CD8-positive, alpha-beta memory T cell (primary cell): ENCODE data around the gene LRRC4C. TPM values are rescaled to one million over a fixed set of nuclear protein-coding genes. Genes with fewer than 3 reads are reported as not detected.

ENCODE experiments used
- CTCF ChIA-PET: fragments of 350-600 bp; sonication (Branson Sonifier 250); formaldehyde crosslinking; loops from one replicate; lab custom pipeline; 2021; ENCODE audit warnings: antibody characterized with exemption; lab: Charles Lee
- POLR2A ChIA-PET: fragments of 350-600 bp; sonication (Branson Sonifier 250); formaldehyde crosslinking; loops from one replicate; lab custom pipeline; 2021; ENCODE audit warnings: antibody characterized with exemption; lab: Charles Lee
- DNase-seq, 5 donors: peaks; one replicate each; pipeline versions ENCODE4 v3.0.0 to v3.0.0-alpha.2; 2020 to 2022; ENCODE audit warnings: mixed read lengths in 1 of 5
- H3K27ac ChIP-seq: one replicate; pipeline ENCODE4 v1.7.0; 2013; ENCODE audit warnings: low read depth, mild to moderate bottlenecking, low read length, moderate library complexity
- H3K27me3 ChIP-seq: 2 replicates; pipeline ENCODE4 v1.7.0; 2013; ENCODE audit warnings: low read length, mild to moderate bottlenecking; ENCODE audit not compliant: insufficient read depth, poor library complexity, severe bottlenecking
- H3K36me3 ChIP-seq: 2 replicates; pipeline ENCODE4 v1.7.0; 2013; ENCODE audit warnings: mild to moderate bottlenecking, low read length, moderate library complexity; ENCODE audit not compliant: insufficient read depth
- H3K4me1 ChIP-seq: 2 replicates; pipeline ENCODE4 v1.7.0; 2013; ENCODE audit warnings: mild to moderate bottlenecking, low read length, moderate library complexity; ENCODE audit not compliant: insufficient read depth
- H3K4me3 ChIP-seq: 2 replicates; pipeline ENCODE4 v1.7.0; 2013; ENCODE audit warnings: mild to moderate bottlenecking, low read length
- H3K9me3 ChIP-seq: 2 replicates; pipeline ENCODE4 v1.7.0; 2013; ENCODE audit warnings: mild to moderate bottlenecking, low read length
- H3K27ac Mint-ChIP-seq, 8 donors: one replicate each; pipeline ENCODE4 v1.8.0; 2020 to 2021; ENCODE audit warnings: mixed read lengths in 8 of 8, mild to moderate bottlenecking in 6 of 8, inconsistent platforms in 3 of 8, moderate library complexity in 3 of 8
- H3K27me3 Mint-ChIP-seq, 2 donors: one replicate each; pipeline ENCODE4 v1.8.0; 2020 to 2021; ENCODE audit warnings: mixed read lengths in 2 of 2, mild to moderate bottlenecking in 1 of 2, moderate library complexity in 1 of 2
- H3K36me3 Mint-ChIP-seq, 3 donors: one replicate each; pipeline ENCODE4 v1.8.0; 2020 to 2021; ENCODE audit warnings: mixed read lengths in 3 of 3, inconsistent platforms in 1 of 3, mild to moderate bottlenecking in 1 of 3
- H3K4me1 Mint-ChIP-seq, 3 donors: one replicate each; pipeline ENCODE4 v1.8.0; 2020 to 2021; ENCODE audit warnings: mixed read lengths in 3 of 3, inconsistent platforms in 1 of 3, mild to moderate bottlenecking in 1 of 3
- H3K4me3 Mint-ChIP-seq, 7 donors: one replicate each; pipeline ENCODE4 v1.8.0; 2020 to 2021; ENCODE audit warnings: mixed read lengths in 7 of 7, mild to moderate bottlenecking in 6 of 7, moderate library complexity in 4 of 7, inconsistent platforms in 2 of 7
- H3K9me3 Mint-ChIP-seq, 5 donors: one replicate each; pipeline ENCODE4 v1.8.0; 2020 to 2022; ENCODE audit warnings: mixed read lengths in 5 of 5, mild to moderate bottlenecking in 3 of 5, moderate library complexity in 2 of 5, inconsistent platforms in 1 of 5
- polyA plus RNA-seq: library from polyadenylated mRNA; unstranded; fragments of 300-500 nt; fragmentation: Illumina TruSeq; gene quantifications from one replicate; pipeline ENCODE4 v1.2.3, GENCODE V29; 2021
- total RNA-seq, 2 experiments: library from RNA; stranded (reverse); gene quantifications; one replicate each; pipeline ENCODE4 v1.2.3, GENCODE V29; 2021

Gene LRRC4C
- total and polyA plus RNA-seq, 3 experiments from 2014 or later: not detected

DNA sequence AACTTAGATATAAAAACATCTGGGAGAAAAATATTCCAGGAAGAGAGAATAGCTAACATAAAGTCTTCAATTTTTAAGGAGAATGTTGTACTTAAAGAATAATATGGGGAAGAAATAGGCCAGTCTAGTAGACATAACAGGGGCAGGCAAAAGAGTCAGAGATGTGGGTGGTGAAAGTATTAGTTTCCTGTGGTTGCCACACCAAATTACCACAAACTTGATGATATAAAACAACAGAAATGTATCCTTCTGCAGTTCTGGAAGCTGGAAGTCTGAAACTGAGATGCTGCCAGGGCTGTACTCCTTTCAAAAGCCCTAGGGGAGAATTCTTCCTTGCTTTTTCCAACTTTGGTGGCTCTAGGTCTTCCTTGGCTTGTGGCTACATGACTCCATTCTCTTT lies 1309.7 kb downstream of the LRRC4C start:
- ChIA-PET POLR2A (no interaction called here), CTCF (no interaction called here)
- H3K4me1 Mint-ChIP-seq: no peaks in the 10 kb centered on the region

DNA sequence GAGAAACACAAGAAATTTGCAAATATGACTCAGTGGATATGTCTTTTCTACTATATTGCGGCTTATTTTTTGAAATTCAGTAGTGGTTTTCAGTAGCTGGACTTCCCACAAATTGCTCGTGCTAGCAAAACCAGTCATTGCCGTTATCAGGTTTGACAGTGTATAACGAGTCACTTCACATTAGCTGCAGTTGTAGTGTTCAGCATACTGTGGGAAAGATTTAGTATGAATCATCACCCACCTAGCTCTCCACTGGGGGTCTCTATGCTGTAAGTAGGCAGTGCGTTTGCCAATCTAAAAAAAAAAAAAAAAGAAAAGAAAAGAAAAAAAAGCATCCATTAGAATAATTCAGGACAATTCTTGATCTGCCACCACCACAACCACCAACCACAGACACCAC lies 1318.9 kb downstream of the LRRC4C start:
- no peaks in the 10 kb centered on the region for H3K4me1 Mint-ChIP-seq

More for the DNA sequence above, 1309.7 kb downstream of the LRRC4C start:
- no peak overlapping the region for H3K27ac Mint-ChIP-seq
- no peak for DNase-seq
- H3K36me3 ChIP-seq: no peaks in the 10 kb centered on the region
- H3K4me3 Mint-ChIP-seq: no peak overlapping the region
- H3K27me3 ChIP-seq: no peaks in the 10 kb centered on the region
- no peak overlapping the region for H3K27ac ChIP-seq
- no peaks in the 10 kb centered on the region for H3K36me3 Mint-ChIP-seq
- H3K27me3 Mint-ChIP-seq: no peaks in the 10 kb centered on the region
- H3K9me3 ChIP-seq: no peaks in the 10 kb centered on the region
- H3K9me3 Mint-ChIP-seq: peaks cover 11 to 26% (median 16%) of the 10 kb centered on the region in 5 donors
- no peaks in the 10 kb centered on the region for H3K4me1 ChIP-seq
- no peak overlapping the region for H3K4me3 ChIP-seq

DNA sequence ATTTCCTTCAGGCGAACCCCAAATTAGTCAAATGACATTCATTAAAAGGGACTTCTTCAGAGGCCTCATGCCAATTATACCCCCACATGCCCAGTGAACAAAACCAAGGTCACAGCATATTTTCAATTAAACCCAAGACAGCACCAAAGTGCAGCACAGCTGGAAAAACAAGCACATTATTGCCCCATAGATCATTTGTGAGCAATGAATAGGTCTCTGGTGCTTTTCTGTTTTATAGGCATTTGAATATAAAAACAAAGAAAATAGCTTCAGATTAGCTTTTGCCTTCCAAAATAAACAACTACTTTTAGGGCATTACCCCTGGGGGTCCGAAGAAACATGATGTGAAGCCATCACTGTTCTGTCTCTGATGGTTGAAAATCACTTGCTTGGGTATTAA lies 1319.9 kb downstream of the LRRC4C start:
- DNase-seq: no peak
- ChIA-PET CTCF (no interaction called here), POLR2A (interaction anchor here (0.6 kb wide), 1 partner anchor 249 kb away, joined by 3 read pairs; no protein-coding TSS in a partner anchor)
- H3K4me3 ChIP-seq: no peak overlapping the region
- Mint-ChIP-seq H3K27ac (peak overlapping the region in 1 of 8 donors; percentile 12), H3K27me3 (no peaks in the 10 kb centered on the region), H3K4me1 (no peaks in the 10 kb centered on the region), H3K9me3 (peaks cover 2 to 33% (median 18%) of the 10 kb centered on the region in 5 donors), H3K4me3 (no peak overlapping the region), H3K36me3 (peaks cover 0 to 1% (median 0%) of the 10 kb centered on the region in 3 donors)
- H3K27me3 ChIP-seq: no peaks in the 10 kb centered on the region
- no peaks in the 10 kb centered on the region for H3K36me3 ChIP-seq
- no peaks in the 10 kb centered on the region for H3K9me3 ChIP-seq
- H3K4me1 ChIP-seq: no peaks in the 10 kb centered on the region
- no peak overlapping the region for H3K27ac ChIP-seq

More for the DNA sequence above, 1318.9 kb downstream of the LRRC4C start:
- peaks cover 0 to 1% (median 0%) of the 10 kb centered on the region in 3 donors for H3K36me3 Mint-ChIP-seq
- no peaks in the 10 kb centered on the region for H3K27me3 Mint-ChIP-seq
- CTCF ChIA-PET: no interaction called here
- Histone ChIP-seq H3K4me3 (no peak overlapping the region), H3K36me3 (no peaks in the 10 kb centered on the region), H3K27me3 (no peaks in the 10 kb centered on the region), H3K9me3 (no peaks in the 10 kb centered on the region), H3K27ac (no peak overlapping the region), H3K4me1 (no peaks in the 10 kb centered on the region)
- no peak for DNase-seq
- peaks cover 2 to 30% (median 18%) of the 10 kb centered on the region in 5 donors for H3K9me3 Mint-ChIP-seq
- POLR2A ChIA-PET: no interaction called here
- H3K4me3 Mint-ChIP-seq: no peak overlapping the region
- no peak overlapping the region for H3K27ac Mint-ChIP-seq

DNA sequence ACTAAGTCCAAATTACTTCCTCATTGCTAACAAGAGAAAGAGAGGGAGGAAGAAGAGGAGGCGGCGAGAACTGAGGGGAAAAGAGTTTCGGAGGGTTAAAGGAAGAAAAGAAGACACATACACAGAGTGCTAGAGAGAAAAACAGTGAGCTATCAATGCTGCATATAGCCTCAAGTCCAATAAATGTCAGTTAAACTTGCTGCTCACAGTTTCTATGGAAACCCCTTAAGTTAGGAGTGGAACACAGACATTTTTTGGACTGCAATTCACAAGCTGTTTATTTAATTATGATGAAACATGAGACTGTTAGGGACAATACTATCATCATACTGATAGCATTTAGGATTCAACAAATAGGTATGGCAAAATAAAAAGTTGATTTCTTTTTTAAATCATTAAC lies 1320.4 kb downstream of the LRRC4C start:
- peaks cover 2 to 35% (median 18%) of the 10 kb centered on the region in 5 donors for H3K9me3 Mint-ChIP-seq
- no peaks in the 10 kb centered on the region for H3K36me3 ChIP-seq
- ChIA-PET POLR2A (no interaction called here), CTCF (no interaction called here)
- peaks cover 0 to 1% (median 0%) of the 10 kb centered on the region in 3 donors for H3K36me3 Mint-ChIP-seq
- no peak overlapping the region for H3K27ac Mint-ChIP-seq
- no peak for DNase-seq
- H3K27ac ChIP-seq: no peak overlapping the region
- H3K9me3 ChIP-seq: no peaks in the 10 kb centered on the region
- no peak overlapping the region for H3K4me3 ChIP-seq
- H3K4me1 ChIP-seq: no peaks in the 10 kb centered on the region
- H3K4me3 Mint-ChIP-seq: no peak overlapping the region
- no peaks in the 10 kb centered on the region for H3K27me3 Mint-ChIP-seq
- H3K27me3 ChIP-seq: no peaks in the 10 kb centered on the region
- H3K4me1 Mint-ChIP-seq: no peaks in the 10 kb centered on the region

DNA sequence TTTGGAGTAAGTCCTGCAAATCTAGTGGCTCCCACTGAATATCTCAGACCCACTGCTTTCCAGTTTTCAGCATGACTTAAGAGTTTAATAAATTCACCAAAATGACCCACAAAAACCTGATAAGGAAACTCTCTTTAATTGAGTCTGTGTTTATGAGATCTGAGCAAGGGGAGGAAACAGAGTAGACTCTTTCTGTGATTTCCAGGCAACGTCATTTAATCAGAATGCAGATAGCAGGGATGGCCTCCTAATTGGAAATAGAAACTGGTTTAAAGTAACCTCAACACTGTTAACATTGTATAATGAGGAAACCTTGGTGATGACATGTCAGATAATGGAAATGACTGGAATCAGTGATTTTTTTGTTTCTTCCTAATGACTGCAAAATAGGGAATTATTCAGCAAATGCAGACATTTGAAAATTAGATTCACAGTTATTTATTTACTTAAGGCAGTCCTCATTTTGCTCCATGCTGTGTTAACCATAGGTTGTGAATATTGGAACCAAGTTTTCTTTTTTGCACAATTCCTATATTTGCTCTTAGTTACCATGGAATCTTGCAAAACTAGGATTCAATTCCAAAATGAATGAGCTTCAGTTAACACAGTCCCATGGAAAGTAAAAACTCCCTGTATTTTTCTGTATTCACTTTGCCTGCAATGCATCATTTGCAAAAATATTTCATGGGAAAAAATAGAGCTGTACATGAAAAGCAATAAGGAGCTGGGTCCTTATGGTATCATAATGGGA lies 1324.5 kb downstream of the LRRC4C start:
- Histone ChIP-seq H3K27ac (no peak overlapping the region), H3K9me3 (no peaks in the 10 kb centered on the region), H3K4me3 (no peak overlapping the region), H3K4me1 (no peaks in the 10 kb centered on the region), H3K36me3 (no peaks in the 10 kb centered on the region), H3K27me3 (no peaks in the 10 kb centered on the region)
- CTCF ChIA-PET: no interaction called here
- POLR2A ChIA-PET: no interaction called here
- H3K36me3 Mint-ChIP-seq: no peaks in the 10 kb centered on the region
- peaks cover 1 to 31% (median 12%) of the 10 kb centered on the region in 5 donors for H3K9me3 Mint-ChIP-seq
- H3K27me3 Mint-ChIP-seq: no peaks in the 10 kb centered on the region
- H3K27ac Mint-ChIP-seq: no peak overlapping the region
- no peaks in the 10 kb centered on the region for H3K4me1 Mint-ChIP-seq
- no peak overlapping the region for H3K4me3 Mint-ChIP-seq
- DNase-seq: no peak

DNA sequence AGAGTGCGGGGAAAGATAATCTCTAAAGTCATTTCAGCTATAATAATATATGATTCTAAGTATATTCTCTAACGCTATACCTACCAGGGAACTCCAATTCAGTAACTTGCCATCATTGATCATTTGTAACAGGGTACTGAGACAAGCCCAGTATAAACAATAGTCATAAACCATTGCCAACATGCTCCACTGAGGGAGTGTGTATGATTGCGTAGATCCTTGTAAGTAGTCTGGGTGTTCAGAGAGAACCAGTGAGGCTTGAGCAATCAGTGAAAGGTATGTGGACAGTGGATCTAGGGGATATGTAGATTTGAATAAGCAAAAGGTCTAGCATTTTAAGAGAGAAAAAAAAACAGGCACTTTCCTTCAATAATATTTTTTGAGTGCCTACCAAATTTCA lies 1326.0 kb downstream of the LRRC4C start:
- H3K4me3 Mint-ChIP-seq: no peak overlapping the region
- H3K4me3 ChIP-seq: no peak overlapping the region
- peaks cover 1 to 24% (median 6%) of the 10 kb centered on the region in 5 donors for H3K9me3 Mint-ChIP-seq
- H3K4me1 ChIP-seq: no peaks in the 10 kb centered on the region
- ChIA-PET CTCF (no interaction called here), POLR2A (no interaction called here)
- no peaks in the 10 kb centered on the region for H3K36me3 ChIP-seq
- no peaks in the 10 kb centered on the region for H3K4me1 Mint-ChIP-seq
- H3K27me3 ChIP-seq: no peaks in the 10 kb centered on the region
- DNase-seq: no peak
- no peak overlapping the region for H3K27ac Mint-ChIP-seq
- no peaks in the 10 kb centered on the region for H3K27me3 Mint-ChIP-seq
- H3K36me3 Mint-ChIP-seq: no peaks in the 10 kb centered on the region
- no peak overlapping the region for H3K27ac ChIP-seq
- H3K9me3 ChIP-seq: no peaks in the 10 kb centered on the region

DNA sequence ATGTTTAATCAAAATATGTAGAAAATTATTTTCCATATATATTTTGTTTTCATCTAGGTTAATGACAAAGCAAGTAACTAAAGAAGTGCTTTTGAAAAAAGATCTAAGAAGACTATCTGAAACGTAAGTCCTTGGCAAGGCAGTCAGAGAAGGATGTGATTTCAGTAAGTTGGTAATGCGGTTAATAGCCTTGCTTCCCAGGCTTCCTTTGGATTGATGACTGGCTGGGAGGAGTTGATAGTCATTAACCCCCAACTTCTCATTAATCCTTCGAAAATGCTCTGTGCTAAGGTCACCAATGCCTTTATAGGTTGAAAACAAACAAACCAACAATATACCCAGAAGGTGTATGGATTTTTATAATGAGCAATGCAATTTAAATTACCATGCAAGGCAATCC lies 1326.5 kb downstream of the LRRC4C start:
- ChIA-PET CTCF (no interaction called here), POLR2A (no interaction called here)
- H3K27ac ChIP-seq: no peak overlapping the region
- H3K36me3 ChIP-seq: no peaks in the 10 kb centered on the region
- Mint-ChIP-seq H3K4me1 (no peaks in the 10 kb centered on the region), H3K27ac (no peak overlapping the region), H3K9me3 (peaks cover 1 to 25% (median 9%) of the 10 kb centered on the region in 5 donors), H3K27me3 (no peaks in the 10 kb centered on the region), H3K4me3 (no peak overlapping the region), H3K36me3 (no peaks in the 10 kb centered on the region)
- no peaks in the 10 kb centered on the region for H3K27me3 ChIP-seq
- H3K9me3 ChIP-seq: no peaks in the 10 kb centered on the region
- no peak overlapping the region for H3K4me3 ChIP-seq
- DNase-seq: no peak
- no peaks in the 10 kb centered on the region for H3K4me1 ChIP-seq

DNA sequence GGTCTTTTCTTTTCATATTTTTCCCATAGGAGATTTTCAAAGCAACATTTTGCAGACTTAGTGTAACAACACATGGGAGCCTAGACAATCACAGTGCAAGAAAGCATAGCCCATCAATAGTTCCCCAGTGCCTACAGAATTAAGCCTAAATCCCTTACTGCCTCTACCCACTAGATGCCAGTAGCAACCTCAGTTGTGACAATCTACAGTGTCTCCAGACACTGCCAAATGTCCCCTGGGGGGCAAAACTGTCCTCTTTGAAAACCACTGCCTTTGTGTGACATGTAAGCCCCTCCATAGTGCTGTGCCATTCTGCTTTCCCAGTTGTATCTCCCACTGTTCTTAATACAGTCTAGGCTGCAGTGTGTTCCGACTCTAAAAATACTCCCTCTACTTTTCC lies 1329.0 kb downstream of the LRRC4C start:
- H3K4me1 ChIP-seq: no peaks in the 10 kb centered on the region
- H3K27me3 ChIP-seq: no peaks in the 10 kb centered on the region
- no peak for DNase-seq
- CTCF ChIA-PET: no interaction called here
- Mint-ChIP-seq H3K27me3 (no peaks in the 10 kb centered on the region), H3K4me1 (no peaks in the 10 kb centered on the region), H3K36me3 (no peaks in the 10 kb centered on the region), H3K4me3 (no peak overlapping the region), H3K9me3 (peaks cover 4 to 28% (median 15%) of the 10 kb centered on the region in 5 donors), H3K27ac (no peak overlapping the region)
- no peaks in the 10 kb centered on the region for H3K9me3 ChIP-seq
- POLR2A ChIA-PET: no interaction called here
- H3K4me3 ChIP-seq: no peak overlapping the region
- H3K27ac ChIP-seq: no peak overlapping the region
- H3K36me3 ChIP-seq: no peaks in the 10 kb centered on the region
